Nephron (organoid): Measurements from ENCODE around the gene CHCHD6.

Experiments
- H3K27ac Mint-ChIP-seq, 3 experiments: 2 replicates each; pipeline ENCODE4 v1.8.0; 2020; ENCODE audit warnings: mixed read lengths in 3 of 3, mild to moderate bottlenecking in 2 of 3, moderate library complexity in 1 of 3
- H3K27me3 Mint-ChIP-seq: 2 replicates; pipeline ENCODE4 v1.8.0; 2021; ENCODE audit warnings: low read depth, mild to moderate bottlenecking, moderate library complexity, mixed read lengths
- H3K36me3 Mint-ChIP-seq: 2 replicates; pipeline ENCODE4 v1.8.0; 2020; ENCODE audit warnings: low read depth, mixed read lengths
- H3K4me1 Mint-ChIP-seq: 2 replicates; pipeline ENCODE4 v1.8.0; 2020; ENCODE audit warnings: mixed read lengths
- H3K4me3 Mint-ChIP-seq, 3 experiments: 2 replicates each; pipeline ENCODE4 v1.8.0; 2020; ENCODE audit warnings: mild to moderate bottlenecking in 3 of 3, mixed read lengths in 3 of 3, moderate library complexity in 2 of 3
- H3K9me3 Mint-ChIP-seq: 2 replicates; pipeline ENCODE4 v1.8.0; 2020; ENCODE audit warnings: mixed read lengths
- CTCF ChIP-seq, 3 experiments: fragments of 200-600 bp; sonication (generic); IDR thresholded peaks; one replicate each; pipeline ENCODE4 v1.5.0; 2021; ENCODE audit warnings: antibody characterized with exemption in 3 of 3; ENCODE audit not compliant: unreplicated experiment in 3 of 3

Gene CHCHD6

GRCh38 chr3:126677862-126678503, 26.1 kb upstream of the CHCHD6 start:
- Mint-ChIP-seq H3K27me3 (peaks cover 42% of the 10 kb centered on the region), H3K27ac (no peak overlapping the region), H3K4me1 (peaks cover 38% of the 10 kb centered on the region), H3K36me3 (no peaks in the 10 kb centered on the region), H3K9me3 (peaks cover 6% of the 10 kb centered on the region), H3K4me3 (no peak overlapping the region)
- no peak for TF ChIP-seq CTCF (IDR thresholded peaks at IDR 0.05; ENCODE audit: unreplicated experiment in 3 of 3)

DNA sequence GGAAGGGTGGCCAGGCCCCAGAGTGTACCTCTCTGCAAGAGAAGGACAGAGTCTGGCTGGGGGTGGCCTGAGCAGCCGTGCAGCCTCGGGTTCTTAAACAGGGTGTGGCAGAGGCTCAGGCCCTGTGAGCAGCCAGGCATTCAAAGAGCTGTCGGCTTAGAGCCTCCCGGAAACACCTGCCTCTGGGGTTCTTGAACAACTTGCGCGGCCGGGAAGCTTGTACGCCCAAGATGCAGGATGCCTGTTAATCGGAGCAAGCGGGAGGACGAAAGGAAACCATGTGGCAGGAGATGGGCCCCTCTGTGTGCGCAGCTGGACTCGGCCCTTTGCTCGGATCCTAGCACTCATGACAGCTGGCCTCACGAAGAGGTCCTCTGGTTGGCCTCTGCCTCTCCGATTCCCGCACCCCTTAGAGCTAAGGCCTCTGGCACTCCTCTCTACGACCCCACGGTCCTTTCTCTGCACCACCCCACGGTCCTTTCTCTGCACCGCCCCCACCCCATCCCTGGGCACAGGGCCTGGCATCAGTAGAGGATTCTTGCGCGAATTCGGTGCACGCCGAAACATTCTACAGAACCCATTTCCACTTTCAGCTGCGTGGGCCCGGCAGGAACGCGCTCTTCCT, 25.2 kb upstream of the CHCHD6 start:
- TF ChIP-seq CTCF (IDR thresholded peaks at IDR 0.05; ENCODE audit: unreplicated experiment in 3 of 3), result no peak
- H3K9me3 Mint-ChIP-seq, result peaks cover 6% of the 10 kb centered on the region
- no peaks in the 10 kb centered on the region for H3K36me3 Mint-ChIP-seq
- no peak overlapping the region for H3K27ac Mint-ChIP-seq
- peaks cover 44% of the 10 kb centered on the region for H3K4me1 Mint-ChIP-seq
- H3K4me3 Mint-ChIP-seq, result no peak overlapping the region
- H3K27me3 Mint-ChIP-seq, result peaks cover 42% of the 10 kb centered on the region

DNA sequence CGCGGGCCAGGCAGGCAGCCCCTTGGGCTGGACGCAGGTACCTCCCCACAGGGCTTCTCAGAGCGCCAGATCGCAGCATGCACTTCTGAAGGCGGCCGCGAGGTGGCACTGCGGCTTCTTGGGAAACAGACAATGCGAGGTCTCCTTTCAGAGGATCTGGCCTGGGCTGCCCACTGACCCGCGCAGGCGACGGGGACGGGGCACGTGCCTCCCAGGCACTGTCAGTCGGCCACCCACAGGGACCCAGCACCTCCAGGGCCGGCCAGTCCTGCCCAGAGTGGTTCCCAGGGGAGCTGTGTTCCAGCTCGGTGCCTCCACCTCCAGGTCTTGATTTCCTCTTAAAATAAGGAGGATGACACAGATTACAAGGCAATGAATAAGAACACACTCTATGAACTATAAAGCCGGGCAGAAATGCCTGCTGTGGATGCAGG, 24.7 kb upstream of the CHCHD6 start:
- Mint-ChIP-seq H3K4me3 (peak overlapping the region in 1 of 3 experiments; percentile 15), H3K4me1 (peaks cover 49% of the 10 kb centered on the region), H3K27me3 (peaks cover 42% of the 10 kb centered on the region), H3K36me3 (no peaks in the 10 kb centered on the region), H3K9me3 (peaks cover 6% of the 10 kb centered on the region), H3K27ac (peak overlapping the region in 2 of 3 experiments; percentile 54 to 65)
- TF ChIP-seq CTCF (IDR thresholded peaks at IDR 0.05; ENCODE audit: unreplicated experiment in 3 of 3), result peak; percentile 97 to 98 (median 98)

DNA sequence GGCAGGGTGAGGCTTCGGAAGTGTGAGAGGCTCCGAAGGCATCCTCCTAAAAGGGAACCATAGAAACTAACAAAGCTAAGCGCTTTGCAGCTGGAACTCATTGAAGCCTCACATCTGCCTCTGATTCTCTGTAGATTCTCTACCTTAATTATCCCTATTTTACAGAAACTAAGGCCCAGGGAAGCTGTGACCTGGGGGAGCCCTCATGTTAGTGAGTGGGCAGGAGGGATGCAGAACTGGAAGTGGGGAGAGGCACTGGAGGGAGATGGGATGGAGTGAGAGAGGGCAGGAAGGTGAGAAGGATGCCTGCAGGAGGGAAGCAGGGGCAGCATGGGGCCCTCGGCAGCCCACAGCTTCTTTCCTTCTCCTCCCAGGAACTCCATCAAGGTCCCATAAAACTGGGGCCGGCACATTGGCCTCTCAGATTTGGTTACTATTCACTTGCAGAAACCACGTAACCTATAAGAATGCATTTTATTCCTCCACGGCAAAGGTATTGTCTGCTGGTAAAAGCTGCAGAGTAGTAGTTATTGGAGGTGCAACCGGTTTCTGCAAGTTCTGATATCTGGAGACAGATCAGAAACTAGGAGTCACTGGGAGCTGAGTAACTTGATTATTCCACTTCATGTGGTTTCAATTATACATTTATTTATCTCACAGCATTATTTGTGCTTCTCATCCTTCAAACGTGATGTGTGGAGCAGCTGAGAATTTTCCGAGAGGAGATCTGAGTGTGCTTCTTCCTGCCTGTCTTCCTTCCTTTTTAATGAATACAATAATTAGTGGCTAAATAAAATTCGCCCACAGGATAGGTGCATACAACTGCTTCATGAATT, 24.0 kb upstream of the CHCHD6 start:
- peaks cover 56% of the 10 kb centered on the region for H3K4me1 Mint-ChIP-seq
- no peak overlapping the region for H3K4me3 Mint-ChIP-seq
- peaks cover 42% of the 10 kb centered on the region for H3K27me3 Mint-ChIP-seq
- H3K9me3 Mint-ChIP-seq, result no peaks in the 10 kb centered on the region
- peak overlapping the region; percentile 24 to 65 (median 54) for H3K27ac Mint-ChIP-seq
- no peaks in the 10 kb centered on the region for H3K36me3 Mint-ChIP-seq
- TF ChIP-seq CTCF (IDR thresholded peaks at IDR 0.05; ENCODE audit: unreplicated experiment in 3 of 3), result no peak

DNA sequence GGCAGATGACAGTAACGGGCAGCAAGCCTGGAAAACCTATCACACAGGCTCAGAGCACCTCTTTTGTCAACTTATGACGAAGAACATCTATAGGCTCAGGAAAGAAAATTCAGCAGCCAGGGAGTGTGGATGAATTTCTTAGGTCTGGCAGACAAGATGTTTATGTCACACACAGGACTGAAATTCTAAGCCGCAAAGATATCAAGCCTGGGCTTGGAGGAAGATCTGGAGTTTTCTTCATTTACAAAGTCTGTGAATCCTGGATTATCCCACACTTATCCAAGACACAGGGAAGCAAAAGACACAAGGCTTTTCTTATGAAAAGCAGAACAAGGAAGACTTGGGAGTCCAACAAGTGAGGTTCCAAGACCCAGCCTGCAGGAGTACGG, 23.4 kb upstream of the CHCHD6 start:
- no peak for TF ChIP-seq CTCF (IDR thresholded peaks at IDR 0.05; ENCODE audit: unreplicated experiment in 3 of 3)
- Mint-ChIP-seq H3K27ac (peak overlapping the region in 2 of 3 experiments; percentile 6 to 24), H3K36me3 (no peaks in the 10 kb centered on the region)

More for the DNA sequence above, 23.4 kb upstream of the CHCHD6 start:
- H3K4me3 Mint-ChIP-seq, result no peak overlapping the region
- H3K4me1 Mint-ChIP-seq, result peaks cover 62% of the 10 kb centered on the region
- peaks cover 42% of the 10 kb centered on the region for H3K27me3 Mint-ChIP-seq
- no peaks in the 10 kb centered on the region for H3K9me3 Mint-ChIP-seq
